ENCODE results near the gene CHTOP.

Gene CHTOP

DNA sequence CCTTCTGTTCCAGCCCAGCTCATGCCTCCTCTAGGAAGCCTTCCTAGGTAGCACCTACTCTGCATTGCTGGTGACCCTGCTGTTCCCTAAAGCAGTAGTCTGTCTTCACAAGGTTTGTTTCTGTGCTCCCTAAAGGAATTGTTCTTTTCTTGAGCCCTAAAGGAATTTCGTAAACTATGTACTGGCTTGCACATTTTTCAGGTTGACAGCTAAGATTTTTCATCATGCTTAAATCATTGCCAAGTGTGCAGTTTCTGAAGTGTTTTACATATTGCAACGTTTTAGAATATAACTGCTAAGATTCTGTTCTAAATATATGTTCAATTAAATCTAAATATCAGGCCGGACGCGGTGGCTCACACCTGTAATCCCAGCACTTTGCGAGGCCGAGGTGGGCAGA lies 34.0 kb upstream of the CHTOP start:
- Histone ChIP-seq H3K4me1 (ENCODE audit: control insufficient read depth, insufficient read depth, low read length) (no peaks in the 10 kb centered on the region), H3K27ac (ENCODE audit: insufficient read depth, low read depth, low read length, poor library complexity, severe bottlenecking) (no peak overlapping the region), H3K36me3 (ENCODE audit: control insufficient read depth, insufficient read depth, low read length) (no peaks in the 10 kb centered on the region), H3K27me3 (ENCODE audit: control insufficient read depth, insufficient read depth, low read length, poor library complexity, severe bottlenecking) (no peaks in the 10 kb centered on the region), H3K9me3 (ENCODE audit: control insufficient read depth, low read length) (no peaks in the 10 kb centered on the region), H3K4me3 (ENCODE audit: insufficient read depth, low read depth, low read length) (no peak overlapping the region)
- 94 to 96% methylated on average over 6 to 7 of the region's 7 CpGs for WGBS, 2 experiments

DNA sequence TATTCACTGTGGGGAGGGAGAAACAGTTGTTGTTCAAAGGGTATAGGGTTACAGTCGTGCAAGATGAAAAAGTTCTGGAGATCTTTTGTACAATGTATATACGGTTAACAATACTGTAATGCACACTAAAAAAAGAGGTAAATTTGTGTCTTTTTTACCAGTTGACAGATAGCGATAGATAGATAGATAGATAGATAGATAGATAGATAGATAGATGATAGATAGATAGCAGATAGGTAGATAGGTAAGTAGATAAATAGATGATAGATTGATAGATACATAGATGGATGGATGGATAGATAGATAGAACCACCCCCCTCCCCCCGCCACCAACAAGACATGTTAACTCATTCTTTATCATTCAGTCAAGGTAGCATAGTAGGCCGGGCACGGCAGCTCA lies 31.1 kb upstream of the CHTOP start:
- 86 to 90% methylated on average over 5 to 6 of the region's 6 CpGs for WGBS, 2 experiments

DNA sequence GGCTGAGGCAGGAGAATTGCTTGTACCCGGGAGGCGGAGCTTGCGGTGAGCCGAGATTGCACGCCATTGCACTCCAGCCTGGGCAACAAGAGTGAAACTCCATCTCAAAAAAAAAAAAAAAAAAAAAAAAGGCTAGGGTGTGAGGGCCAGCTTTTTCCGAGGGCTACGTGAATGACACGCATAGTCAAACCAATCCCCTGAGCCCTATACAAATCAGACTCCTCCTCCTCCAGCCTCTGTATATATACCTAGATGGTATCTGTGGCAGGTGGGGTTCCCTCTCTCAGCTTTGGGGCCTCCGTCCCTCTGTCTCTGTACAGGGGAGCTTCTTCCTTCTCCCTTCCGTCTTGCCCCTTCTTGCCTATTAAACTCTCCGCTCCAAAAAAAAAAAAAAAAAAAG lies 27.7 kb upstream of the CHTOP start:
- H3K27ac ChIP-seq (ENCODE audit: insufficient read depth, low read depth, low read length, poor library complexity, severe bottlenecking), result no peak overlapping the region
- 91 to 98% methylated on average over 10 to 11 of the region's 11 CpGs for WGBS, 2 experiments
- no peaks in the 10 kb centered on the region for H3K27me3 ChIP-seq (ENCODE audit: control insufficient read depth, insufficient read depth, low read length, poor library complexity, severe bottlenecking)
- no peak overlapping the region for H3K4me3 ChIP-seq (ENCODE audit: insufficient read depth, low read depth, low read length)
- peaks cover 13% of the 10 kb centered on the region for H3K4me1 ChIP-seq (ENCODE audit: control insufficient read depth, insufficient read depth, low read length)
- H3K9me3 ChIP-seq (ENCODE audit: control insufficient read depth, low read length), result no peaks in the 10 kb centered on the region
- H3K36me3 ChIP-seq (ENCODE audit: control insufficient read depth, insufficient read depth, low read length), result no peaks in the 10 kb centered on the region

More for the DNA sequence above, 31.1 kb upstream of the CHTOP start:
- Histone ChIP-seq H3K4me3 (ENCODE audit: insufficient read depth, low read depth, low read length) (no peak overlapping the region), H3K27ac (ENCODE audit: insufficient read depth, low read depth, low read length, poor library complexity, severe bottlenecking) (no peak overlapping the region), H3K27me3 (ENCODE audit: control insufficient read depth, insufficient read depth, low read length, poor library complexity, severe bottlenecking) (no peaks in the 10 kb centered on the region), H3K36me3 (ENCODE audit: control insufficient read depth, insufficient read depth, low read length) (no peaks in the 10 kb centered on the region), H3K9me3 (ENCODE audit: control insufficient read depth, low read length) (no peaks in the 10 kb centered on the region), H3K4me1 (ENCODE audit: control insufficient read depth, insufficient read depth, low read length) (no peaks in the 10 kb centered on the region)

DNA sequence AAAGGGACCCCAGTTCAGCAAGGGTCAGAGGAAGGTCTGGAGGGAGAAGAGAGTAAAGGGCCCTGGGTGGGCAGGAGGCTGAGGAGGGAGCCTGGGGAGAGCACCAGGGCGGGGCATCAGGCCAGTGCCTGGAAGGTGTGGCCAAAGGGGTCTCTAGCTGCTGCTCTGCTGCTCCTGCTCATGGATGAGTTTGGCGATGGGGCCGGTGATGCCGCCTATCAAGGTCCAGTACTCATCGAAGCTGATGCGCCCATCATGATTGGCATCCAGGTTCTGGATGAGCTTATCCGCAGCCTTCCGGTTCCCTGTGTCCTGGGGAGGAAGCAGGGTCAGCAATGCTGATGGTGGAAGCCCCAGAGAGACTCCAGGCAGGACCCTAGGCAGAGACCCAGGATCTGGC lies 26.5 kb upstream of the CHTOP start:
- Histone ChIP-seq H3K4me3 (ENCODE audit: insufficient read depth, low read depth, low read length) (no peak overlapping the region), H3K9me3 (ENCODE audit: control insufficient read depth, low read length) (no peaks in the 10 kb centered on the region), H3K4me1 (ENCODE audit: control insufficient read depth, insufficient read depth, low read length) (peaks cover 24% of the 10 kb centered on the region), H3K36me3 (ENCODE audit: control insufficient read depth, insufficient read depth, low read length) (no peaks in the 10 kb centered on the region), H3K27me3 (ENCODE audit: control insufficient read depth, insufficient read depth, low read length, poor library complexity, severe bottlenecking) (no peaks in the 10 kb centered on the region), H3K27ac (ENCODE audit: insufficient read depth, low read depth, low read length, poor library complexity, severe bottlenecking) (no peak overlapping the region)
- WGBS, 2 experiments, result 94 to 95% methylated on average over 8 of the region's 8 CpGs

DNA sequence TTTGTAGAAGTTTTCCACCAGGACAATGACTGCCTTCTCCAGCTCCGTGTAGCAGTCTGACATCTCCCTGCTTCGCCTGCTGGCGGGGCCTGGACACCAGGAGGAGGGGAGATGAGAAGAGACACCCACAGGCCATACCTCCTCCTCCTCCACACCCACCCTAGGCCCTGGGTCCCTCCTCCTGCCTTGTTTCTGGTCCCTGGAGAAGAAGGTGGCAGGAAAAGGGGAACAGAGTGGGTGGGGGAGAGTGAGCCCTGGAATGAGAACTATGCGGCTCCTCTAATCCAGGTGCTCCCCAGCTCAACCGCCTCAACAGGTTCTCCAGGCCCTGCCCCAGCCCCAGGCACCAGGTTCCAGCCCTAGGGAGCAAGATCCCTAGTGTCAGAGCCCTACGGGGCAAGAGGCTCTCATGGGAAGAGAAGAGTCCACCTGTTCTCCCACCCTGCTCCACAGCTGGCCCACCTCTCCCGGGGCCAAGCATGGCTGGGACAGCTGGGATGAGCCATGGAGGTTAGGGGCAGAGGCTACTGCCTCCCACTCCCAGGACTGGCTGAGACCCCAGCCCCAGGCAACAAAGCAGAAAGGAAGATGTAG lies 25.7 kb upstream of the CHTOP start:
- no peak overlapping the region for H3K27ac ChIP-seq (ENCODE audit: insufficient read depth, low read depth, low read length, poor library complexity, severe bottlenecking)

DNA sequence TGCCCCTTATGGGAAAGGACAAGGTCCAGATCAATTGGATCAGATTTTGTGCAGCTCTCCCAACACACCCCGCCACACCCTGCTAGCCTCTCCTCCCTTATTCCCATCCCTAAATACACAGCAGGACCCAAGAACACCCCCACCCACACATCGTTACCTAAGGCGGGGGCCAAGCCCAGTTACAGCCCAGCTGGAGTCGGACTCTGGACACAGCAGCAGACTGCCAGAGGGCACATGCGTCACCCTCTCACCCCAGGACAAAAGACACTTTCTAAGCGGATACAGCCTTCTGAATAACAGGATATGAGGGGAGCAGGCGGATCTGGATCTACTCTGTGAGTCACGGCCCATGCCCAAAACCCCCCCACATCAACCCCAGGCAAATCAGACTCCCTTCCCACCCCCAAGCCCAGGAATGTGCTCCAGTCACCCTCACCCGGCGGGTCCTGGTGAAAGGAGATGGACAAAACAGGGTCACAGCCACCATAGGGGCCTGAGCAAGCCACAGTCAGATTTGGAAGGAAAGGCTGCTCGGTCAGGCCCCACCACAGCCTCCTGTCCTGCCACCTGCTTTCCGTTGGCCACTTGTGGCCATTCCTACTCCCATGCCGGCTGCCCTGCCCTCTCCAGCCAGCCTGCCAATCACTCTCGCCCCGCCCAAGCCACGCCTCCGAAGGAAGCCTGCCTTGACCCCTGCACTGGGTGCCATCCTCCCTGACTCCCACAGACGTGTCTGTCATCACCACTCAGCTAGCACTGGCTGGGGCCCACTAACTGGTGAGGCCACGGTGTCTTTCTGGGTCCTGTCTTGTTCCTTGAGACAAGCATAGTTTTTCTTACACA lies 24.9 kb upstream of the CHTOP start:
- H3K36me3 ChIP-seq (ENCODE audit: control insufficient read depth, insufficient read depth, low read length), result no peaks in the 10 kb centered on the region
- 41 to 44% methylated on average over 19 of the region's 19 CpGs for WGBS, 2 experiments
- no peaks in the 10 kb centered on the region for H3K27me3 ChIP-seq (ENCODE audit: control insufficient read depth, insufficient read depth, low read length, poor library complexity, severe bottlenecking)
- peaks cover 29% of the 10 kb centered on the region for H3K4me1 ChIP-seq (ENCODE audit: control insufficient read depth, insufficient read depth, low read length)
- H3K4me3 ChIP-seq (ENCODE audit: insufficient read depth, low read depth, low read length), result no peak overlapping the region
- H3K27ac ChIP-seq (ENCODE audit: insufficient read depth, low read depth, low read length, poor library complexity, severe bottlenecking), result peak overlapping the region; percentile 40
- H3K9me3 ChIP-seq (ENCODE audit: control insufficient read depth, low read length), result no peaks in the 10 kb centered on the region

More for the DNA sequence above, 25.7 kb upstream of the CHTOP start:
- H3K27me3 ChIP-seq (ENCODE audit: control insufficient read depth, insufficient read depth, low read length, poor library complexity, severe bottlenecking), result no peaks in the 10 kb centered on the region
- no peak overlapping the region for H3K4me3 ChIP-seq (ENCODE audit: insufficient read depth, low read depth, low read length)
- H3K9me3 ChIP-seq (ENCODE audit: control insufficient read depth, low read length), result no peaks in the 10 kb centered on the region
- WGBS, 2 experiments, result 91% methylated on average over 7 of the region's 7 CpGs
- H3K36me3 ChIP-seq (ENCODE audit: control insufficient read depth, insufficient read depth, low read length), result no peaks in the 10 kb centered on the region
- peaks cover 29% of the 10 kb centered on the region for H3K4me1 ChIP-seq (ENCODE audit: control insufficient read depth, insufficient read depth, low read length)

DNA sequence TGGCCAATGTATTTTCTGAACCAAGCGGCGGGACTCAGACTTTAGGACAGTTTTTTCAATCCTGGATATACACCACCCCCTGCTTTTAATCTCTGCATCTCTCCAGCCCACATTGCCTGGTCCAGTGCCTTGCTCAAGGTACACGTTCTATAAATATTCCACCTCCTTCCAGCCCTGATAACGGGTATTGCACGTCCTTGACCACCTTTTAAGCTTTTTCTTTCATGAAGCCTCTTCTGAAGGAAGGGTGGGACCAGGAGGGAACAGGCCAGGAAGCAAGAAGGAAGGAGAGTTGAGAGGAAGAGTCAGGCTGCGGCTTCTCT lies 24.3 kb upstream of the CHTOP start:
- H3K27ac ChIP-seq (ENCODE audit: insufficient read depth, low read depth, low read length, poor library complexity, severe bottlenecking), result no peak overlapping the region
- H3K9me3 ChIP-seq (ENCODE audit: control insufficient read depth, low read length), result no peaks in the 10 kb centered on the region
- no peak overlapping the region for H3K4me3 ChIP-seq (ENCODE audit: insufficient read depth, low read depth, low read length)
- H3K36me3 ChIP-seq (ENCODE audit: control insufficient read depth, insufficient read depth, low read length), result no peaks in the 10 kb centered on the region
- 82 to 84% methylated on average over 6 of the region's 6 CpGs for WGBS, 2 experiments
- H3K4me1 ChIP-seq (ENCODE audit: control insufficient read depth, insufficient read depth, low read length), result peaks cover 29% of the 10 kb centered on the region
- no peaks in the 10 kb centered on the region for H3K27me3 ChIP-seq (ENCODE audit: control insufficient read depth, insufficient read depth, low read length, poor library complexity, severe bottlenecking)

DNA sequence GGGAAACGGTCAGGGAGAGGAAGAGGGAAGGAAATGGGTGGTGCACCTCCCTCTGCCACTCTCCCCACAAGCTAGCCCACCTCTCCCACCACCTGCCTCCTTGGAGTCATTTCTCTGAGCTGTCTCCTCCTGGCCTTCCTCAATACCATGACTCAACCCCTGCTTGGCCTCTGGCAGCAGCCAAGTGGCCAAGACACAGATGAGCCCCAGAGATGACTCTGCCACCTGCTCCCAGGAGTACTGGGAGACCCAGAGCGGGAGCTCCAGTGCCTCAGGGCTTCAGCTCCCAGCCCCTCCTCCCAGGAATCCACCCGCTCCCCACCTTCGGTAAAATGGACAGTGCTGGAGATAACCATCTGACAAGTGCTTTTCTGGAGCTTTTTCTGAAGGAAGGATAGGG lies 23.5 kb upstream of the CHTOP start:
- WGBS, 2 experiments, result 68 to 75% methylated on average over 4 of the region's 4 CpGs
- H3K4me1 ChIP-seq (ENCODE audit: control insufficient read depth, insufficient read depth, low read length), result peaks cover 29% of the 10 kb centered on the region
- no peaks in the 10 kb centered on the region for H3K27me3 ChIP-seq (ENCODE audit: control insufficient read depth, insufficient read depth, low read length, poor library complexity, severe bottlenecking)
- no peaks in the 10 kb centered on the region for H3K9me3 ChIP-seq (ENCODE audit: control insufficient read depth, low read length)
- H3K4me3 ChIP-seq (ENCODE audit: insufficient read depth, low read depth, low read length), result no peak overlapping the region
- H3K36me3 ChIP-seq (ENCODE audit: control insufficient read depth, insufficient read depth, low read length), result no peaks in the 10 kb centered on the region
- H3K27ac ChIP-seq (ENCODE audit: insufficient read depth, low read depth, low read length, poor library complexity, severe bottlenecking), result no peak overlapping the region

DNA sequence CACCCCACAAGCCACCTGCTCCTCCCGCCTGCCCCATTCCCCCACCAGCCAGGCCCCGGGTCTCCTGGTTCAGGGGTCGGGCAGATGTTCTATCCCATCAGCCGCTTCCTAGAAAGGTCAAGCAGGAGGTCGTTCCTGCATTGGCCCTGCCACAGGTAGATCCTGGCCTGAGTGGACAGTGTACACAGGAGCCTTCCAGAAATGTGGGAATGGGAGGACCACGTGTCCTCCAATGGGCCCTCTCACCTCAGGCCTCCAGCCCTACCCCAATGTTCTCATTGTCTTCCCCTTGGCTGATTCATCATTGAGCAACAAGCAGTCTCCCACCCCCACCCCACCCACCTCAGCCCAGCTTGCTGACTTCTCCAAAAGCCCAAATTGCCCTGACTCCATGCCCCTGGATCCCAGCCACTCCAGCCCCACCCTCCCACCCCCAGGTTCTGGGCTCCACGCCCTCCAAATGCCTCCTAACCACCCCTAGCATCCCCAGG lies 23.0 kb upstream of the CHTOP start:
- Histone ChIP-seq H3K4me1 (ENCODE audit: control insufficient read depth, insufficient read depth, low read length) (peaks cover 29% of the 10 kb centered on the region), H3K9me3 (ENCODE audit: control insufficient read depth, low read length) (no peaks in the 10 kb centered on the region), H3K36me3 (ENCODE audit: control insufficient read depth, insufficient read depth, low read length) (no peaks in the 10 kb centered on the region), H3K4me3 (ENCODE audit: insufficient read depth, low read depth, low read length) (no peak overlapping the region), H3K27me3 (ENCODE audit: control insufficient read depth, insufficient read depth, low read length, poor library complexity, severe bottlenecking) (no peaks in the 10 kb centered on the region), H3K27ac (ENCODE audit: insufficient read depth, low read depth, low read length, poor library complexity, severe bottlenecking) (no peak overlapping the region)
- WGBS, 2 experiments, result 90 to 94% methylated on average over 7 of the region's 7 CpGs

DNA sequence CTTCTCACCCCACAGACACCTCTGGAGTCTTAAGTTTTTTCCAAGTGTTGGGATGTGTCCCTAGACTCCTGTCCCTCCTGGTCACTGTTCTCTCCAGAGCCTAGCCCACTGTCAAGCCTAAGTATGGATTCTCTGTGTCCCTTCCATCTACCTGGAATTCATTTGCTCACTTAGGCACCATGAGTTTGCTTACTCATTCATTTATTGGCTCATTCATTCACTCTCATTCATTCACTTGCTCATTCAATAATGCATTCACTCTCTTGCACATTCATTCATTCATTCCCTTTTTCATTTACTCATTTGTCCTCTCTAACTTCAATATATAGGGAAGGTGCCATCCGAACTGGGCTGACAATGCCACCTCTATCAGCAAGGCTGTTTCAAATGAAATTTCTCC lies 22.5 kb upstream of the CHTOP start:
- Histone ChIP-seq H3K36me3 (ENCODE audit: control insufficient read depth, insufficient read depth, low read length) (no peaks in the 10 kb centered on the region), H3K4me3 (ENCODE audit: insufficient read depth, low read depth, low read length) (no peak overlapping the region), H3K27me3 (ENCODE audit: control insufficient read depth, insufficient read depth, low read length, poor library complexity, severe bottlenecking) (no peaks in the 10 kb centered on the region), H3K4me1 (ENCODE audit: control insufficient read depth, insufficient read depth, low read length) (peaks cover 29% of the 10 kb centered on the region), H3K27ac (ENCODE audit: insufficient read depth, low read depth, low read length, poor library complexity, severe bottlenecking) (no peak overlapping the region), H3K9me3 (ENCODE audit: control insufficient read depth, low read length) (no peaks in the 10 kb centered on the region)
- WGBS, 2 experiments, result 91% methylated on average over 1 of the region's 1 CpG
